Activated CD8-positive, alpha-beta T cell treated with anti-CD3 and anti-CD28 coated beads for 36 hours (primary cell): ENCODE results near the gene DUSP12. TPM values are rescaled to one million over a fixed set of nuclear protein-coding genes. Genes with fewer than 3 reads are reported as not detected.
A peak's percentile ranks its signal among the peaks of the same experiment; 100 is the strongest.

ENCODE experiments used
- ATAC-seq: fragments of 200-7000 bp; cut with Tn5 transposase; one replicate; pipeline ENCODE4 v1.10.0; 2021; ENCODE audit warnings: mild to moderate bottlenecking, moderate library complexity
- CTCF ChIA-PET: fragments of 350-600 bp; sonication (Branson Sonifier 250); formaldehyde crosslinking; loops from one replicate; lab custom pipeline; 2021; ENCODE audit warnings: antibody characterized with exemption; lab: Charles Lee
- POLR2A ChIA-PET: fragments of 350-600 bp; sonication (Branson Sonifier 250); formaldehyde crosslinking; loops from one replicate; lab custom pipeline; 2021; ENCODE audit warnings: antibody characterized with exemption; lab: Charles Lee
- DNase-seq: peaks from one replicate; pipeline ENCODE4 v3.0.0-alpha.2; 2020
- H3K27ac Mint-ChIP-seq: one replicate; pipeline ENCODE4 v1.8.0; 2021; ENCODE audit warnings: mild to moderate bottlenecking, mixed read lengths
- H3K27me3 Mint-ChIP-seq: one replicate; pipeline ENCODE4 v1.8.0; 2021; ENCODE audit warnings: mixed read lengths
- H3K36me3 Mint-ChIP-seq: one replicate; pipeline ENCODE4 v1.8.0; 2021; ENCODE audit warnings: low read depth, mixed read lengths
- H3K4me1 Mint-ChIP-seq: one replicate; pipeline ENCODE4 v1.8.0; 2021; ENCODE audit warnings: low read depth, mixed read lengths
- H3K4me3 Mint-ChIP-seq: one replicate; pipeline ENCODE4 v1.8.0; 2021; ENCODE audit warnings: mild to moderate bottlenecking, moderate library complexity, mixed read lengths
- H3K9me3 Mint-ChIP-seq: one replicate; pipeline ENCODE4 v1.8.0; 2021; ENCODE audit warnings: mixed read lengths
- intact Hi-C: fragments of 100-400 bp; cut with micrococcal nuclease; formaldehyde crosslinking; loops from one replicate; pipeline ENCODE4 v1.10.0; 2022
- total RNA-seq, 2 experiments: library from RNA; stranded (reverse); gene quantifications; one replicate each; pipeline ENCODE4 v1.2.3, GENCODE V29; 2021
- TF ChIP-seq, protein P1 (sequence below): fragments of 200-600 bp; IDR thresholded peaks from one replicate; pipeline ENCODE4 v1.8.0; 2022; ENCODE audit warnings: antibody characterized with exemption, mild to moderate bottlenecking

DUSP12 gene
- total RNA-seq, 2 experiments from 2014 or later, result 25.3 to 25.4 TPM

DNA sequence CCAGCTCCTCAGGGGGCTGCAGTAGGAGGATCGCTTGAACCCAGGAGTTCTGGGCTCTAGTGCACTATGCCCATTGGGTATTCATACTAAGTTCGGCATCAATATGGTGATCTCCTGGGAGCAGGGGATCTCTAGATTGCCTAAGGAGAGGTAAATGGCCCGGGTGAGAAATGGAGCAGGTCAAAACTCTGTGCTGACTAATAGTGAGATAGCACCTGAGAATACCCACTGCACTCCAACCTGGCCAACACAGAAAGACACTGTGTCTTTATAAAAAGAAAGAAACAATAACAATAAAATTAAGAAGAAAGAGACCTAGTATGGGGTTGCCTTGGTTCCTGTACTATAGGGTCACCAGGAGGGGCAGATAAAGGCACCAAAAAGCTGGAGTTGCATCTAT, 13.7 kb upstream of the DUSP12 start:
- H3K27me3 Mint-ChIP-seq, result peaks cover 4% of the 10 kb centered on the region
- H3K4me1 Mint-ChIP-seq, result peaks cover 44% of the 10 kb centered on the region

DNA sequence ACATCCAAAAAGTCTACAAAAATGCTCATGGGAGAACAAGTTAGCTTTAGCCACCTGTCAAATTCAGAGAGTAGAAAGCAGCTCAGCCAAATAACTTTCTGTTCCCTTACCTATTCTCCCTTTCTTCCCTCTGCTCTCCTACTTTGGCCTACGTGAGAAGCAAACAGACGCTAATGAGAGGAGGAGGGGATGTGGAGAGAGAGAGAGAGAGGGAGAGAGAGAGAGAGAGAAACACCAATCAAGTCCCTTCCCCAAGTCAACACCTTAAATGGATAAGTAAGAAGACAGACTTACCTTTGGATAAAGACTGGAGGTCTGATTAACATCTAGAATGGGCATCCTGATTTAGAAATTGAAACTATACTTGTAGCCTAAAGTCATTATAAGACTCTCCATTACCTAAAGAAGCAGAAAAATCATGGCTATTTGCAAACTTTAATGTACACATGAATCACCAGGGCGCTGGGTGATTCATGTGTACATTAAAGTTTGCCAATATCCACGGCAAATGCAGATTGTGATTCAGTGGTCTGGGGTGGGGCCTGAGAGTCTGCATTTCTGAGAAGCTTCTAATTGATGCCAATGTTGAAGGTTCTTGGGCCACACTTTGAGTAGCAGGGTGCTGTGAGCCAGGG, 13.1 kb upstream of the DUSP12 start:
- Mint-ChIP-seq H3K27me3 (peaks cover 4% of the 10 kb centered on the region), H3K36me3 (no peaks in the 10 kb centered on the region), H3K4me1 (peaks cover 40% of the 10 kb centered on the region), H3K4me3 (no peak overlapping the region), H3K9me3 (no peaks in the 10 kb centered on the region), H3K27ac (no peak overlapping the region)
- ATAC-seq (peak; percentile 27), DNase-seq (peak; percentile 64)
- CTCF ChIA-PET, result interaction anchor here (0.7 to 9.1 kb wide), 6 partner anchors 9 to 252 kb away, joined by 3 to 69 read pairs (median 26); partner anchors contain the start of gene DUSP12
- intact Hi-C loops, result loop anchor here (5.0 to 10.0 kb wide), 2 partner anchors 89 to 112 kb away; no protein-coding TSS in a partner anchor
- TF ChIP-seq, protein P1, sequence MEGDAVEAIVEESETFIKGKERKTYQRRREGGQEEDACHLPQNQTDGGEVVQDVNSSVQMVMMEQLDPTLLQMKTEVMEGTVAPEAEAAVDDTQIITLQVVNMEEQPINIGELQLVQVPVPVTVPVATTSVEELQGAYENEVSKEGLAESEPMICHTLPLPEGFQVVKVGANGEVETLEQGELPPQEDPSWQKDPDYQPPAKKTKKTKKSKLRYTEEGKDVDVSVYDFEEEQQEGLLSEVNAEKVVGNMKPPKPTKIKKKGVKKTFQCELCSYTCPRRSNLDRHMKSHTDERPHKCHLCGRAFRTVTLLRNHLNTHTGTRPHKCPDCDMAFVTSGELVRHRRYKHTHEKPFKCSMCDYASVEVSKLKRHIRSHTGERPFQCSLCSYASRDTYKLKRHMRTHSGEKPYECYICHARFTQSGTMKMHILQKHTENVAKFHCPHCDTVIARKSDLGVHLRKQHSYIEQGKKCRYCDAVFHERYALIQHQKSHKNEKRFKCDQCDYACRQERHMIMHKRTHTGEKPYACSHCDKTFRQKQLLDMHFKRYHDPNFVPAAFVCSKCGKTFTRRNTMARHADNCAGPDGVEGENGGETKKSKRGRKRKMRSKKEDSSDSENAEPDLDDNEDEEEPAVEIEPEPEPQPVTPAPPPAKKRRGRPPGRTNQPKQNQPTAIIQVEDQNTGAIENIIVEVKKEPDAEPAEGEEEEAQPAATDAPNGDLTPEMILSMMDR, result no peak
- POLR2A ChIA-PET, result no interaction called here

More for the DNA sequence above, 13.7 kb upstream of the DUSP12 start:
- Mint-ChIP-seq H3K27ac (no peak overlapping the region), H3K9me3 (no peaks in the 10 kb centered on the region), H3K36me3 (no peaks in the 10 kb centered on the region), H3K4me3 (no peak overlapping the region)
- CTCF ChIA-PET, result interaction anchor here (1.3 to 9.1 kb wide), 2 partner anchors 14 to 247 kb away, joined by 4 to 69 read pairs; partner anchors contain the start of gene DUSP12
- no peak for ATAC-seq
- TF ChIP-seq, protein P1, result no peak
- POLR2A ChIA-PET, result no interaction called here
- intact Hi-C loops, result loop anchor here (5.0 to 10.0 kb wide), 2 partner anchors 89 to 111 kb away; no protein-coding TSS in a partner anchor
- DNase-seq, result no peak

DNA sequence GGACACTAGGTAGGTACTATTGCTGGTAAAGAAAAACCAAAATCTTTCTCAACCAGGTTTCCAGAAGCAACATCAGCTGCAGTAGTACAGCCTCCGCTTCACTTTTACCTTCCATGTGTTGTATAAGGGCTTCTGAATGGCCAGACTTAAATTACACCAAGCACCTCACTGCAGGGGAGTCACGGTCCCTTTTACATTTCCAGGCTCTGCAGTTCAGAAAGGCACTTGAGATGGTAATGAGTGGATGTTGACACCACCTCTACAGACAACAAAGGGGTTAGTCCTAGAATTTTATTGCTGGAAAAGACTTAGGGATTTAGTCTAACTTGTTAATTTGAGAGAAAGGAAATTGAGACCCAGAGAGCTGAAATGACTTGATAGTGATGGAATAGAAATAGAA, 12.0 kb upstream of the DUSP12 start:
- TF ChIP-seq, protein P1, result no peak
- POLR2A ChIA-PET, result interaction anchor here (0.9 kb wide), 1 partner anchor 11 kb away, joined by 3 read pairs; no protein-coding TSS in a partner anchor
- CTCF ChIA-PET, result interaction anchor here (0.6 to 9.1 kb wide), 10 partner anchors 10 to 254 kb away, joined by 3 to 69 read pairs (median 6); partner anchors contain the start of gene DUSP12
- intact Hi-C loops, result loop anchor here (5.0 to 10.0 kb wide), 2 partner anchors 90 to 113 kb away; no protein-coding TSS in a partner anchor
- Mint-ChIP-seq H3K9me3 (no peaks in the 10 kb centered on the region), H3K36me3 (no peaks in the 10 kb centered on the region), H3K4me3 (no peak overlapping the region), H3K27me3 (peaks cover 3% of the 10 kb centered on the region), H3K4me1 (peaks cover 40% of the 10 kb centered on the region), H3K27ac (no peak overlapping the region)
- ATAC-seq (no peak), DNase-seq (no peak)

DNA sequence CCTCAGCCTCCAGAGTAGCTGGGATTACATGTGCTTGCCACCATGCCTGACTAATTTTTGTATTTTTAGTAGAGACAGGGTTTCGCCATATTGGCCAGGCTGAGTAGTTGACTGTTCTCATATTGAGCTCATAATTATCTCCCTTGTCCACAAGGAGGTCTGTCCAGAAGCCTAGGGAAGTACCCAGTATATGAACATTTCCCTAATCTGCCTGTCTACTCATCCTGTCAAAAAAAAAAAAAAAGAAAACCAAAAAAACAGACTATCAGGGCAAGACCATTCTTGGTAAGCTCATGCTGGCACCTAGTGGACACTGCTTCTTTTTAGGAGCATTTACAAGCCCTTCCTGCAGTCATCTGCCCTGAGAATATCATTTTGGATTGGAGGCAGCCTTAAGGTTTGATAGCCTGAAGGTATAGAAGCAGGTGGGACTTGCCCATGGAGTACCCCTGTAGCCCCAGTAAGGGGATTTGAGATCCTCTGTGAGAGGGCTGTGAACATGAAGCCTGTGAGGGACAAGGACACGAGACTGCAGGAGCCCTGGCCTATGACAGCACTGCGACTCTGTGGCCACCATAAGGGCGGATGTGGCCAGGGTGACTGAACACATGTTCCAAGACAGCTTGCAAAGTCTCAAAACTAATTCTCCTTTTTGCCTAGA, 10.8 kb upstream of the DUSP12 start:
- H3K27ac Mint-ChIP-seq, result peak overlapping the region; percentile 56
- POLR2A ChIA-PET, result no interaction called here
- DNase-seq (peak; percentile 82), ATAC-seq (peak; percentile 76)
- peaks cover 43% of the 10 kb centered on the region for H3K4me1 Mint-ChIP-seq
- intact Hi-C loops, result loop anchor here (5.0 to 10.0 kb wide), 2 partner anchors 91 to 114 kb away; no protein-coding TSS in a partner anchor
- CTCF ChIA-PET, result interaction anchor here (0.6 to 9.1 kb wide), 16 partner anchors 8 to 298 kb away, joined by 3 to 69 read pairs (median 6); partner anchors contain the start of genes DUSP12 and FCRLA
- TF ChIP-seq, protein P1, result peak; percentile 54
- H3K36me3 Mint-ChIP-seq, result no peaks in the 10 kb centered on the region
- H3K9me3 Mint-ChIP-seq, result no peaks in the 10 kb centered on the region
- H3K4me3 Mint-ChIP-seq, result no peak overlapping the region
- peaks cover 3% of the 10 kb centered on the region for H3K27me3 Mint-ChIP-seq
